Gastroesophageal sphincter (tissue), 3 donors: ENCODE results near the gene BIK.

Source experiments
- CTCF ChIP-seq, 4 experiments: fragments of 200-600 bp in 2 of 4; fragments of 450-650 bp in 2 of 4; sonication (generic) in 1 of 4; IDR thresholded peaks; one replicate each; pipeline ENCODE4 v1.5.1; 2017 to 2019; ENCODE audit warnings: antibody characterized with exemption in 4 of 4, mild to moderate bottlenecking in 2 of 4, moderate library complexity in 2 of 4
- EP300 ChIP-seq: sonication (generic); formaldehyde crosslinking; IDR thresholded peaks from one replicate; pipeline ENCODE4 v1.6.1; 2017; ENCODE audit warnings: antibody characterized with exemption, mild to moderate bottlenecking
- POLR2A ChIP-seq, 2 donors: fragments of 450-650 bp; IDR thresholded peaks; one replicate each; pipeline ENCODE4 v1.6.1; 2017; ENCODE audit warnings: antibody characterized with exemption in 2 of 2, mild to moderate bottlenecking in 2 of 2, moderate library complexity in 1 of 2
- POLR2AphosphoS5 ChIP-seq: sonication (generic); formaldehyde crosslinking; IDR thresholded peaks from one replicate; pipeline ENCODE4 v1.6.1; 2017; ENCODE audit warnings: antibody characterized with exemption

DNA sequence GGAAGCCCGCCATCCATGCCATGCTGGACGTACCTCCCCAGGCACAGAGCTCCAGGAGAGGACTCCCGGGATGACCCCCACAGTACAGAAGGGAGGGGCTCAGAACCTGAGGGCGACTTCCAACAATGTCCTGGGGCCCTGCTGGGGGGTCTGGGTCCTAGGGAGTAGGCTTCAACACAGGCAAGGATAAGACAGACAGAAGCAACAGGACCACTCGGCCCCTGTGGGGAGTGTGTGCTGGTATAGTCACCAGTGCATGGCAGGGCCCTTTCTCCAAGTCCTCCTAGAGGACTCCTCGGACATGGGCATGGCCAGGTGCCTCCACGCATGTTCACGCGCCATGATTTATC, 59.6 kb downstream of the BIK start:
- TF ChIP-seq CTCF (IDR thresholded peaks at IDR 0.05) = no peak
- TF ChIP-seq POLR2A (IDR thresholded peaks at IDR 0.05) = no peak
- TF ChIP-seq EP300 = no peak
- no peak for TF ChIP-seq POLR2AphosphoS5
